Measurements from ENCODE around the gene JAK1. TPM values are rescaled to one million over a fixed set of nuclear protein-coding genes. Genes with fewer than 3 reads are reported as not detected.

The JAK1 gene
- total and polyA plus RNA-seq, 2 of the 8 experiments (the other 6 are each of a cell fraction or from before 2014, with no cell fraction given) = 7.8 to 24.5 TPM

DNA sequence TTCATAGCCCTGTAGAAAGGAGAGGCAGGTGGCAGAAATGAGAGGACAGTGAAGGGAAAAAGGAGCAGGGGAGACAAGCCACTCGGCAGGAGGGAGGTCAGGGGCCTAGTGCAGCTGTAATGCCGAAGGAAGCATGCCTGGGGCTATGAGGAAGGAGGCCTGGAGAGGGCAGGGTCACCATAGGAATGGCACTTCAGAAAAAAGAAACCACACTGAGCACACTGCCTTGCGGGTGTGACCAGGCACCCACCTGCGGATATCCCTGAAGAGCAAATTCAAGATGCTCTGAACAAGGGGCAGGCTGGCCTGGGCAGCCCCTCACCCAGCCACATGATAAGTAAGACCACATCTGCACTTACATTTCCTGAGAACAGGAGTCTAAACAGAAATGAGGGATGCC is 104.7 kb downstream of the JAK1 start (continued):
- TF ChIP-seq EZH2 (IDR thresholded peaks at IDR 0.05; ENCODE audit: low read depth, low read length, severe bottlenecking) (no peak), CEBPB (IDR thresholded peaks at IDR 0.05; ENCODE audit: low read depth, low read length) (no peak), CBX5 (IDR thresholded peaks at IDR 0.05; ENCODE audit: low read depth, low read length) (no peak), YY1 (IDR thresholded peaks at IDR 0.05; ENCODE audit: low read depth, low read length) (no peak), BCL11A (IDR thresholded peaks at IDR 0.05; ENCODE audit: low read depth in 2 of 2, low read length in 2 of 2) (no peak), KDM5A (IDR thresholded peaks at IDR 0.05; ENCODE audit: low read length) (no peak), KDM1A (IDR thresholded peaks at IDR 0.05; ENCODE audit: borderline replicate concordance, low read length) (no peak), RXRA (IDR thresholded peaks at IDR 0.05; ENCODE audit: insufficient read depth, low read depth, low read length) (0 out of 2 replicates have a peak, but pooled peaks have one; percentile 3), SIX5 (IDR thresholded peaks at IDR 0.05; ENCODE audit: low read depth, low read length) (no peak), MAFK (IDR thresholded peaks at IDR 0.05; ENCODE audit: low read depth, low read length) (no peak), CREB1 (IDR thresholded peaks at IDR 0.05) (no peak), ZNF274 (IDR thresholded peaks at IDR 0.05; ENCODE audit: borderline replicate concordance, extremely low read depth, low read length) (no peak), BRCA1 (IDR thresholded peaks at IDR 0.05; ENCODE audit: low read depth, low read length) (no peak), TEAD4 (IDR thresholded peaks at IDR 0.05; ENCODE audit: low read depth, low read length) (peak; percentile 69; the same call in 1 of the 2 replicates), POLR2A (IDR thresholded peaks at IDR 0.05; ENCODE audit: control extremely low read depth in 1 of 2, low read depth in 2 of 2, low read length in 2 of 2) (no peak), PHF8 (conservative IDR thresholded peaks at IDR 0.05; ENCODE audit: low read depth, low read length) (no peak), EGR1 (IDR thresholded peaks at IDR 0.05; ENCODE audit: borderline replicate concordance, low read depth, low read length) (no peak), SIN3A (conservative IDR thresholded peaks at IDR 0.05 in 1 of 2, IDR thresholded peaks at IDR 0.05 in 1 of 2; ENCODE audit: low read depth in 1 of 2, low read length in 2 of 2) (peak in 1 of 2 experiments; percentile 56; a peak in 1 of 4 replicates), POLR2AphosphoS5 (IDR thresholded peaks at IDR 0.05; ENCODE audit: low read depth, low read length) (no peak), GABPA (IDR thresholded peaks at IDR 0.05; ENCODE audit: borderline replicate concordance, insufficient read depth, low read length) (no peak), CBX8 (IDR thresholded peaks at IDR 0.05; ENCODE audit: borderline replicate concordance, low read depth, low read length) (no peak), EP300 (IDR thresholded peaks at IDR 0.05; ENCODE audit: borderline replicate concordance in 1 of 2, low read depth in 2 of 2, low read length in 2 of 2) (no peak), BACH1 (IDR thresholded peaks at IDR 0.05; ENCODE audit: low read length) (no peak), SP1 (IDR thresholded peaks at IDR 0.05; ENCODE audit: low read depth, low read length) (no peak), NANOG (IDR thresholded peaks at IDR 0.05; ENCODE audit: insufficient read depth, low read depth, low read length, poor library complexity, severe bottlenecking) (no peak)
- TF ChIP-seq, protein P1, sequence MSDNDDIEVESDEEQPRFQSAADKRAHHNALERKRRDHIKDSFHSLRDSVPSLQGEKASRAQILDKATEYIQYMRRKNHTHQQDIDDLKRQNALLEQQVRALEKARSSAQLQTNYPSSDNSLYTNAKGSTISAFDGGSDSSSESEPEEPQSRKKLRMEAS (IDR thresholded peaks at IDR 0.05) = 0 out of 2 replicates have a peak, but pooled peaks have one; percentile 18
- TF ChIP-seq, protein P2, sequence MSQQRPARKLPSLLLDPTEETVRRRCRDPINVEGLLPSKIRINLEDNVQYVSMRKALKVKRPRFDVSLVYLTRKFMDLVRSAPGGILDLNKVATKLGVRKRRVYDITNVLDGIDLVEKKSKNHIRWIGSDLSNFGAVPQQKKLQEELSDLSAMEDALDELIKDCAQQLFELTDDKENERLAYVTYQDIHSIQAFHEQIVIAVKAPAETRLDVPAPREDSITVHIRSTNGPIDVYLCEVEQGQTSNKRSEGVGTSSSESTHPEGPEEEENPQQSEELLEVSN (IDR thresholded peaks at IDR 0.05) = no peak

All from H1 (cell line).